ENCODE data around the gene NAT16.

- TF ChIP-seq, protein P1, sequence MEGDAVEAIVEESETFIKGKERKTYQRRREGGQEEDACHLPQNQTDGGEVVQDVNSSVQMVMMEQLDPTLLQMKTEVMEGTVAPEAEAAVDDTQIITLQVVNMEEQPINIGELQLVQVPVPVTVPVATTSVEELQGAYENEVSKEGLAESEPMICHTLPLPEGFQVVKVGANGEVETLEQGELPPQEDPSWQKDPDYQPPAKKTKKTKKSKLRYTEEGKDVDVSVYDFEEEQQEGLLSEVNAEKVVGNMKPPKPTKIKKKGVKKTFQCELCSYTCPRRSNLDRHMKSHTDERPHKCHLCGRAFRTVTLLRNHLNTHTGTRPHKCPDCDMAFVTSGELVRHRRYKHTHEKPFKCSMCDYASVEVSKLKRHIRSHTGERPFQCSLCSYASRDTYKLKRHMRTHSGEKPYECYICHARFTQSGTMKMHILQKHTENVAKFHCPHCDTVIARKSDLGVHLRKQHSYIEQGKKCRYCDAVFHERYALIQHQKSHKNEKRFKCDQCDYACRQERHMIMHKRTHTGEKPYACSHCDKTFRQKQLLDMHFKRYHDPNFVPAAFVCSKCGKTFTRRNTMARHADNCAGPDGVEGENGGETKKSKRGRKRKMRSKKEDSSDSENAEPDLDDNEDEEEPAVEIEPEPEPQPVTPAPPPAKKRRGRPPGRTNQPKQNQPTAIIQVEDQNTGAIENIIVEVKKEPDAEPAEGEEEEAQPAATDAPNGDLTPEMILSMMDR (IDR thresholded peaks at IDR 0.05), result no peak
- TF ChIP-seq POLR2A (IDR thresholded peaks at IDR 0.05), result no peak
Measured at GRCh38 chr7:101156277-101156676, 23.8 kb downstream of the NAT16 start.

Measured in gastroesophageal sphincter (tissue), 3 donors.